HepG2 (cell line): ENCODE data around the gene NEURL1. TPM values are rescaled to one million over a fixed set of nuclear protein-coding genes. Genes with fewer than 3 reads are reported as not detected.

Experiments
- ATAC-seq: fragments of 200-7000 bp; cut with Tn5 transposase; 3 replicates; pipeline ENCODE4 v1.9.1; 2020; ENCODE audit warnings: mild to moderate bottlenecking, moderate library complexity
- BruUV-seq: library from RNA; stranded (reverse); fragments of 400-500 nt; replicated peaks from 2 replicates; lab custom pipeline; 2021; lab: Mats Ljungman, UMichigan
- CTCF ChIA-PET: fragments of 300-600 bp; formaldehyde crosslinking; extraction: SDS; loops from one replicate; lab custom pipeline; 2021; ENCODE audit warnings: low total read pairs, inconsistent platforms, low intra/inter-chr PET ratio; lab: Yijun Ruan, JAX
- POLR2A ChIA-PET: fragments of 350-600 bp; sonication (Branson Sonifier 250); formaldehyde crosslinking; loops from one replicate; lab custom pipeline; 2020; ENCODE audit warnings: antibody characterized with exemption, inconsistent platforms; lab: Yijun Ruan, JAX
- DNase-seq: peaks from one replicate; pipeline ENCODE4 v3.0.0-alpha.2; 2015; ENCODE audit warnings: low spot score
- FAIRE-seq: peaks from 3 replicates; lab custom pipeline; 2011; peaks lifted over from hg19 to GRCh38; lab: Jason Lieb, UNC
- H2AFZ ChIP-seq: one replicate; pipeline ENCODE4 v1.6.1; 2011; ENCODE audit warnings: low read length, inconsistent platforms
- H3K27ac ChIP-seq: fragments of 300-600 bp; 3 replicates; pipeline ENCODE4 v1.8.0; 2011; ENCODE audit warnings: mixed run types, mild to moderate bottlenecking, mixed read lengths, low read length, inconsistent platforms; ENCODE audit not compliant: insufficient read depth; ENCODE audit errors: extremely low read length
- H3K27me3 ChIP-seq, 2 experiments: fragments of 200-600 bp in 1 of 2; 2 replicates in 1 of 2; 3 replicates in 1 of 2; pipeline versions ENCODE4 v1.6.0 to v1.8.0; 2011; ENCODE audit warnings: low read length in 2 of 2, mild to moderate bottlenecking in 2 of 2, moderate library complexity in 2 of 2, inconsistent platforms in 1 of 2; ENCODE audit not compliant: insufficient read depth in 2 of 2, control insufficient read depth in 1 of 2
- H3K36me3 ChIP-seq, 2 experiments: fragments of 200-600 bp in 1 of 2; replicated peaks in 1 of 2; 2 replicates in 1 of 2; 3 replicates in 1 of 2; pipeline versions ENCODE4 v1.5.1 to v1.8.0; 2011; ENCODE audit warnings: low read length in 2 of 2, inconsistent platforms in 1 of 2; ENCODE audit not compliant: insufficient read depth in 2 of 2, control insufficient read depth in 1 of 2
- H3K4me1 ChIP-seq: 2 replicates; pipeline ENCODE4 v1.5.1; 2012; ENCODE audit warnings: low read length, inconsistent platforms; ENCODE audit not compliant: insufficient read depth
- H3K4me2 ChIP-seq: 2 replicates; pipeline ENCODE4 v1.6.0; 2011; ENCODE audit warnings: low read depth, low read length, inconsistent platforms
- H3K4me3 ChIP-seq, 3 experiments: fragments of 200-600 bp in 1 of 3; sonication (generic), shearing (Covaris generic) in 1 of 3; replicated peaks in 1 of 3; 2 replicates each; pipeline ENCODE4 v1.5.1; 2011 to 2016; ENCODE audit warnings: low read length in 3 of 3, inconsistent platforms in 2 of 3, low read depth in 2 of 3, mild to moderate bottlenecking in 2 of 3, control low read depth in 1 of 3, mixed read lengths in 1 of 3; ENCODE audit not compliant: insufficient read depth in 1 of 3
- H3K79me2 ChIP-seq: one replicate; pipeline ENCODE4 v1.6.1; 2011; ENCODE audit warnings: low read length, inconsistent platforms; ENCODE audit not compliant: insufficient read depth
- H3K9ac ChIP-seq: 2 replicates; pipeline ENCODE4 v1.6.0; 2011; ENCODE audit warnings: mild to moderate bottlenecking, low read depth, low read length, inconsistent platforms; ENCODE audit not compliant: insufficient read depth
- H3K9me3 ChIP-seq: 2 replicates; pipeline ENCODE4 v1.5.1; 2012; ENCODE audit warnings: mild to moderate bottlenecking, low read length
- H4K20me1 ChIP-seq: 2 replicates; pipeline ENCODE4 v1.6.0; 2011; ENCODE audit warnings: inconsistent platforms, mild to moderate bottlenecking, low read length, moderate library complexity; ENCODE audit not compliant: insufficient read depth
- CEBPB ChIP-seq: IDR thresholded peaks from 2 replicates; pipeline ENCODE4 v1.6.1; 2011; ENCODE audit warnings: low read depth, low read length, improper control_type of control experiment, borderline replicate concordance
- HNF1A ChIP-seq, 2 experiments: sonication (generic) in 1 of 2; formaldehyde crosslinking in 1 of 2; IDR thresholded peaks; 2 replicates each; pipeline versions ENCODE4 v1.4.0 to v1.6.1; 2016 to 2020; ENCODE audit warnings: borderline replicate concordance in 1 of 2, low read depth in 1 of 2, mild to moderate bottlenecking in 1 of 2, missing genetic modification reagents in 1 of 2
- KAT7 ChIP-seq: IDR thresholded peaks from 2 replicates; pipeline ENCODE4 v1.6.1; 2018; ENCODE audit warnings: borderline replicate concordance, missing compliant biosample characterization
- KLF12 ChIP-seq: sonication (generic); formaldehyde crosslinking; IDR thresholded peaks from 2 replicates; pipeline ENCODE4 v1.4.0; 2020; ENCODE audit warnings: missing genetic modification reagents, borderline replicate concordance
- NCOR1 ChIP-seq: fragments of 200-600 bp; sonication (generic); IDR thresholded peaks from 2 replicates; pipeline ENCODE4 v1.7.0; 2017; ENCODE audit warnings: antibody characterized with exemption, low read length, borderline replicate concordance
- PRPF4 ChIP-seq: fragments of 200-400 bp; formaldehyde crosslinking; IDR thresholded peaks from 2 replicates; pipeline ENCODE4 v1.6.1; 2016; ENCODE audit warnings: low read length, low read depth; ENCODE audit not compliant: poor library complexity, severe bottlenecking
- RAD51 ChIP-seq: fragments of 450-650 bp; IDR thresholded peaks from 2 replicates; pipeline ENCODE4 v1.6.1; 2016; ENCODE audit warnings: borderline replicate concordance
- RFX1 ChIP-seq: fragments of 450-650 bp; IDR thresholded peaks from 2 replicates; pipeline ENCODE4 v1.6.1; 2017
- RFXAP ChIP-seq: sonication (generic); formaldehyde crosslinking; IDR thresholded peaks from 2 replicates; pipeline ENCODE4 v1.4.0; 2020; ENCODE audit warnings: missing genetic modification reagents, borderline replicate concordance
- SIN3A ChIP-seq: IDR thresholded peaks from 2 replicates; pipeline ENCODE4 v1.6.1; 2011; ENCODE audit warnings: low read depth, mild to moderate bottlenecking, control low read depth, low read length, borderline replicate concordance
- TOPORS ChIP-seq: sonication (generic); formaldehyde crosslinking; IDR thresholded peaks from 2 replicates; pipeline ENCODE4 v1.8.0; 2023; ENCODE audit warnings: mild to moderate bottlenecking, missing genetic modification reagents
- ZNF232 ChIP-seq: sonication (generic); formaldehyde crosslinking; IDR thresholded peaks from 2 replicates; pipeline ENCODE4 v1.4.0; 2020; ENCODE audit warnings: missing genetic modification reagents, borderline replicate concordance
- ZNF431 ChIP-seq: sonication (generic); formaldehyde crosslinking; IDR thresholded peaks from 2 replicates; pipeline ENCODE4 v1.9.0; 2022; ENCODE audit warnings: missing genetic modification reagents, low read depth, mild to moderate bottlenecking, borderline replicate concordance
- WGBS: methylation state at CpG from one replicate; pipeline ENCODE4 v1.1.6; 2017; ENCODE audit warnings: low lambda C conversion rate; 5-methylcytosine and 5-hydroxymethylcytosine counted together
- in situ Hi-C: cut with HindIII; loops from 2 replicates; pipeline ENCODE4 v1.10.0; 2017; ENCODE audit warnings: low pct_unique_long_range_greater_than_20kb; ENCODE audit not compliant: extremely low pct_ligation_motif_present
- intact Hi-C: fragments of 100-400 bp; cut with micrococcal nuclease; formaldehyde crosslinking; loops from one replicate; pipeline ENCODE4 v1.10.0; 2022; ENCODE audit not compliant: unreplicated experiment
- polyA plus RNA-seq, 8 experiments: library from polyadenylated mRNA; depleted of rRNA in 3 of 8; stranded (reverse) in 7 of 8; unstranded in 1 of 8; fragments of >200 nt; fragmentation: Illumina TruSeq in 4 of 8; extraction: Trizol in 4 of 8; gene quantifications; 2 replicates each; pipeline versions ENCODE4 v1.2.1 to v1.2.3, GENCODE V29; 2011 to 2016; ENCODE audit warnings: low read depth in 4 of 8, missing spikeins in 1 of 8, mixed read lengths in 1 of 8; ENCODE audit not compliant: insufficient read depth in 1 of 8
- total RNA-seq, 5 experiments: library from RNA; depleted of rRNA; stranded (reverse); fragments of >200 nt; fragmentation: Illumina TruSeq; extraction: Trizol; gene quantifications; 2 replicates each; pipeline ENCODE4 v1.2.3, GENCODE V29; 2016; ENCODE audit warnings: low read depth in 1 of 5
- TF ChIP-seq, protein P1 (sequence below): sonication (generic); formaldehyde crosslinking; IDR thresholded peaks from 2 replicates; pipeline ENCODE4 v1.4.0; 2020; ENCODE audit warnings: mild to moderate bottlenecking, missing genetic modification reagents
- TF ChIP-seq, protein P2 (sequence below): sonication (generic); formaldehyde crosslinking; IDR thresholded peaks from 2 replicates; pipeline ENCODE4 v1.8.0; 2022; ENCODE audit warnings: missing genetic modification reagents, mild to moderate bottlenecking, inconsistent platforms, borderline replicate concordance
- TF ChIP-seq, protein P3 (sequence below): IDR thresholded peaks from 2 replicates; pipeline ENCODE4 v1.6.1; 2016; ENCODE audit warnings: mild to moderate bottlenecking

The NEURL1 gene
- total and polyA plus RNA-seq, 2 of the 13 experiments (the other 11 are each of a cell fraction or from before 2014, with no cell fraction given): not detected

GRCh38 chr10:103549349-103549685, 55.8 kb downstream of the NEURL1 start:
- ChIA-PET POLR2A (no interaction called here), CTCF (no interaction called here)
- 41% methylated on average over 3 of the region's 3 CpGs for WGBS
- Histone ChIP-seq H3K4me2 (no peak overlapping the region), H3K9ac (no peak overlapping the region), H3K4me1 (peaks cover 5% of the 10 kb centered on the region), H4K20me1 (no peaks in the 10 kb centered on the region), H3K27me3 (peaks cover 5 to 64% of the 10 kb centered on the region in 2 experiments; a peak in 4 of 5 replicates), H3K27ac (no peak overlapping the region), H3K36me3 (no peaks in the 10 kb centered on the region), H3K79me2 (no peaks in the 10 kb centered on the region), H3K9me3 (no peaks in the 10 kb centered on the region), H3K4me3 (no peak overlapping the region), H2AFZ (no peak overlapping the region)
- intact Hi-C loops: no loop called here
- no peak for DNase-seq
- in situ Hi-C loops: no loop called here
- no peak for ATAC-seq
- FAIRE-seq: no peak
- BruUV-seq: no TSS peak
- TF ChIP-seq, protein P1, sequence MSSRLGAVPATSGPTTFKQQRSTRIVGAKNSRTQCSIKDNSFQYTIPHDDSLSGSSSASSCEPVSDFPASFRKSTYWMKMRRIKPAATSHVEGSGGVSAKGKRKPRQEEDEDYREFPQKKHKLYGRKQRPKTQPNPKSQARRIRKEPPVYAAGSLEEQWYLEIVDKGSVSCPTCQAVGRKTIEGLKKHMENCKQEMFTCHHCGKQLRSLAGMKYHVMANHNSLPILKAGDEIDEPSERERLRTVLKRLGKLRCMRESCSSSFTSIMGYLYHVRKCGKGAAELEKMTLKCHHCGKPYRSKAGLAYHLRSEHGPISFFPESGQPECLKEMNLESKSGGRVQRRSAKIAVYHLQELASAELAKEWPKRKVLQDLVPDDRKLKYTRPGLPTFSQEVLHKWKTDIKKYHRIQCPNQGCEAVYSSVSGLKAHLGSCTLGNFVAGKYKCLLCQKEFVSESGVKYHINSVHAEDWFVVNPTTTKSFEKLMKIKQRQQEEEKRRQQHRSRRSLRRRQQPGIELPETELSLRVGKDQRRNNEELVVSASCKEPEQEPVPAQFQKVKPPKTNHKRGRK (CRISPR knock-in tag): no peak
- no peak for TF ChIP-seq KAT7
- TF ChIP-seq RFX1: no peak
- TF ChIP-seq KLF12 (CRISPR knock-in tag): no peak
- no peak for TF ChIP-seq PRPF4
- TF ChIP-seq, protein P2, sequence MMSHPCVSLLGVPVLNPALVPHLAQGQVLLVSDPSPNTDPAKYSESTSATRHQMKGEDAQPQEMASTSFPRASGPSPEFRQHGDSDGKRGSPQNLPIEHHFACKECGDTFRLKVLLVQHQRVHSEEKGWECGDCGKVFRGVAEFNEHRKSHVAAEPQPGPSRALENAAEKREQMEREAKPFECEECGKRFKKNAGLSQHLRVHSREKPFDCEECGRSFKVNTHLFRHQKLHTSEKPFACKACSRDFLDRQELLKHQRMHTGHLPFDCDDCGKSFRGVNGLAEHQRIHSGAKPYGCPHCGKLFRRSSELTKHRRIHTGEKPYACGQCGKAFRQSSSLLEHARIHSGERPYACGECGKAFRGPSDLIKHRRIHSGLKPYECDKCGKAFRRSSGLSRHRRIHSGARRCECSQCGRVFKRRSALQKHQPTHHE (CRISPR knock-in tag): no peak
- no peak for TF ChIP-seq SIN3A
- no peak for TF ChIP-seq CEBPB
- TF ChIP-seq, protein P3, sequence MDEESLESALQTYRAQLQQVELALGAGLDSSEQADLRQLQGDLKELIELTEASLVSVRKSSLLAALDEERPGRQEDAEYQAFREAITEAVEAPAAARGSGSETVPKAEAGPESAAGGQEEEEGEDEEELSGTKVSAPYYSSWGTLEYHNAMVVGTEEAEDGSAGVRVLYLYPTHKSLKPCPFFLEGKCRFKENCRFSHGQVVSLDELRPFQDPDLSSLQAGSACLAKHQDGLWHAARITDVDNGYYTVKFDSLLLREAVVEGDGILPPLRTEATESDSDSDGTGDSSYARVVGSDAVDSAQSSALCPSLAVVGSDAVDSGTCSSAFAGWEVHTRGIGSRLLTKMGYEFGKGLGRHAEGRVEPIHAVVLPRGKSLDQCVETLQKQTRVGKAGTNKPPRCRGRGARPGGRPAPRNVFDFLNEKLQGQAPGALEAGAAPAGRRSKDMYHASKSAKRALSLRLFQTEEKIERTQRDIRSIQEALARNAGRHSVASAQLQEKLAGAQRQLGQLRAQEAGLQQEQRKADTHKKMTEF (CRISPR knock-in tag): no peak
- TF ChIP-seq RFXAP (CRISPR knock-in tag): no peak
- TF ChIP-seq ZNF232: no peak
- no peak for TF ChIP-seq NCOR1
- TF ChIP-seq TOPORS: no peak
- TF ChIP-seq HNF1A (IDR thresholded peaks at IDR 0.05; ENCODE audit: low read depth): no peak
- no peak for TF ChIP-seq HNF1A (CRISPR knock-in tag; IDR thresholded peaks at IDR 0.05; ENCODE audit: borderline replicate concordance)
- no peak for TF ChIP-seq ZNF431 (CRISPR knock-in tag)
- TF ChIP-seq RAD51: no peak
